ENCODE results near the gene ANP32A.

Gene ANP32A

DNA sequence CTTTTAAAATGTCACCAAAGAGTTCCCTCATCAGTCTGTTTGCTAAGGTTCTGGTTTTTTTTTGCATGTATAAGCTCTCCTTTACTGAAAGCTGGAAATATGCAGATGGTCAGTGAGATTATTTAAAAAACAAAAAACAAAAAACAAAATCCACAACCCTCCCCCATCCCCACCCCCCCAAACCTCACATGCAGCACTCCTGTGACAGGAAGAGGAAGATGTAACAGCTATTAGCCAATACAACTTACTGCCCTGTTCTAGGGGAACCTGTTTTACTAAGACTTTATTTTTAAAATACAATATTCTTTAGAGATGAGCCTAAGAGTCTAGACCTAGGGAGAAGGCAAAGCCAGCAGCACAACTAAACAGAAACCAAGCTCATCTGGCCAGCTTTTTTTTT is 39.5 kb downstream of the ANP32A start:
- DNase-seq (ENCODE audit: low spot score) (no peak), ATAC-seq (ENCODE audit: low read depth) (no peak)
- no peaks in the 10 kb centered on the region for H3K9me3 ChIP-seq (ENCODE audit: severe bottlenecking)
- no peak overlapping the region for H3K27ac ChIP-seq (ENCODE audit: poor library complexity, severe bottlenecking)
- H3K4me3 ChIP-seq (ENCODE audit: severe bottlenecking), result no peak overlapping the region
- TF ChIP-seq, protein P1, sequence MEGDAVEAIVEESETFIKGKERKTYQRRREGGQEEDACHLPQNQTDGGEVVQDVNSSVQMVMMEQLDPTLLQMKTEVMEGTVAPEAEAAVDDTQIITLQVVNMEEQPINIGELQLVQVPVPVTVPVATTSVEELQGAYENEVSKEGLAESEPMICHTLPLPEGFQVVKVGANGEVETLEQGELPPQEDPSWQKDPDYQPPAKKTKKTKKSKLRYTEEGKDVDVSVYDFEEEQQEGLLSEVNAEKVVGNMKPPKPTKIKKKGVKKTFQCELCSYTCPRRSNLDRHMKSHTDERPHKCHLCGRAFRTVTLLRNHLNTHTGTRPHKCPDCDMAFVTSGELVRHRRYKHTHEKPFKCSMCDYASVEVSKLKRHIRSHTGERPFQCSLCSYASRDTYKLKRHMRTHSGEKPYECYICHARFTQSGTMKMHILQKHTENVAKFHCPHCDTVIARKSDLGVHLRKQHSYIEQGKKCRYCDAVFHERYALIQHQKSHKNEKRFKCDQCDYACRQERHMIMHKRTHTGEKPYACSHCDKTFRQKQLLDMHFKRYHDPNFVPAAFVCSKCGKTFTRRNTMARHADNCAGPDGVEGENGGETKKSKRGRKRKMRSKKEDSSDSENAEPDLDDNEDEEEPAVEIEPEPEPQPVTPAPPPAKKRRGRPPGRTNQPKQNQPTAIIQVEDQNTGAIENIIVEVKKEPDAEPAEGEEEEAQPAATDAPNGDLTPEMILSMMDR (IDR thresholded peaks at IDR 0.05; ENCODE audit: poor library complexity, severe bottlenecking), result no peak
- H3K27me3 ChIP-seq (ENCODE audit: insufficient read depth, poor library complexity, severe bottlenecking), result no peaks in the 10 kb centered on the region
- no peaks in the 10 kb centered on the region for H3K4me1 ChIP-seq (ENCODE audit: insufficient read depth, poor library complexity, severe bottlenecking)
- peaks cover 71% of the 10 kb centered on the region for H3K36me3 ChIP-seq (ENCODE audit: low read depth)

DNA sequence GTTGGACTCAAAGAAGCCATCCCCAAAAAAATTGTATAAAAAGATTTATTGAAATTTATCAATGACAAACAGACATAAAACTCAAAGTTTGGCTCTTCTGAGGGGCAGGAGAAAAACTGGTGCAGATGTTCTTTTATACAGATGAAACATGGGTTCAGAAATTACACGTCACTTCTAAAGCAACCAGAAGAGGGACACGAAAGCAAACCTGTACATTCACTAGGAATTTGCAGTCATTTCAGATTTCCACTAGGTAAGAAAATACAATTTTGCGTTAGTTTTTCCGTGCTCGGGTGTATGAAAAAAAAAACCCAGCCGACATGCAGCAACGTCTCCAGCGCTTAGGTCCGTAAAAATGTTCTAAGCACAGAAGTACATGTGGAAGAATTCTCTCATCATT is 41.8 kb downstream of the ANP32A start:
- DNase-seq (ENCODE audit: low spot score) (no peak), ATAC-seq (ENCODE audit: low read depth) (no peak)
- Histone ChIP-seq H3K27me3 (ENCODE audit: insufficient read depth, poor library complexity, severe bottlenecking) (no peaks in the 10 kb centered on the region), H3K4me1 (ENCODE audit: insufficient read depth, poor library complexity, severe bottlenecking) (no peaks in the 10 kb centered on the region), H3K36me3 (ENCODE audit: low read depth) (peaks cover 49% of the 10 kb centered on the region), H3K4me3 (ENCODE audit: severe bottlenecking) (no peak overlapping the region), H3K27ac (ENCODE audit: poor library complexity, severe bottlenecking) (no peak overlapping the region), H3K9me3 (ENCODE audit: severe bottlenecking) (no peaks in the 10 kb centered on the region)
- TF ChIP-seq, protein P1 (IDR thresholded peaks at IDR 0.05; ENCODE audit: poor library complexity, severe bottlenecking), result no peak

DNA sequence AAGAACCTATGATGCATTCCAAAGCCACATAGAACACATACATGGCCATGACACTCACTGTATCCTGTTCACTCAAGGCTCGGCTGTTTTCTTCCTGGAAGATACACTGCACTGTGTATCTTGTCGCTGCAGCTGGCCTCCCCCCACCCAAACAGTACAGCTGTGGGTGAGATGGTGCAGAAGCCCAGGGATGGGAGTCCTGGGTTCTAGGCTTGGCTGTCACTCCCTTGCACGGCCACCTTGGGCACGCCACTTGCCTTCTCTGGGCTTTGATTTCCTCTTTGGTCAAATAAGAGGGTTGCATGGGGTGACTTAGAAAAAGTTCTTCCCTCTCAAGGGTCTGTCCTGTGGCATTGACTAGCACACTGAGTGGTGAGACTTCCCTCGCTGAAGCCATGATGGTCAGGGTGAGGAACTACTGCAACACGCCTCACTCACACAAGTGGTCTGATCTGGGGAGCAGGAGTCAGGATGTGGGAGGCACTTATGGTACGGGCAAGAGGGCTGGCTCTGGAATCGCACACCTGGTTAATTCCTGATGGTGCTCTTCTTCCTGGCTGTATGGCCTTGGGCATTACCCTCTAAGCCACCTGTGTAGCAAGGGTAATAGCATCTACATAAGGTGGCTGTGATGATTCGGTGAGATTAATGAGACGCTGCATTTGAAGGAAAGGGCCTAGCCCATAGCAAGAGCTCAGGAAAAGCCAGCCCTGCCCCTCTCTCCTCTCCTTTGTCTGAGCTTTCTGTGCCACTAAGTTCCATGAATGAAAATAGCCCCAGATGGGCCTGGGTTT is 44.0 kb downstream of the ANP32A start:
- Histone ChIP-seq H3K27me3 (ENCODE audit: insufficient read depth, poor library complexity, severe bottlenecking) (no peaks in the 10 kb centered on the region), H3K27ac (ENCODE audit: poor library complexity, severe bottlenecking) (no peak overlapping the region), H3K4me3 (ENCODE audit: severe bottlenecking) (no peak overlapping the region), H3K4me1 (ENCODE audit: insufficient read depth, poor library complexity, severe bottlenecking) (no peaks in the 10 kb centered on the region), H3K9me3 (ENCODE audit: severe bottlenecking) (no peaks in the 10 kb centered on the region), H3K36me3 (ENCODE audit: low read depth) (peaks cover 27% of the 10 kb centered on the region)
- TF ChIP-seq, protein P1 (IDR thresholded peaks at IDR 0.05; ENCODE audit: poor library complexity, severe bottlenecking), result no peak
- ATAC-seq (ENCODE audit: low read depth) (peak; percentile 15), DNase-seq (ENCODE audit: low spot score) (peak; percentile 44)

DNA sequence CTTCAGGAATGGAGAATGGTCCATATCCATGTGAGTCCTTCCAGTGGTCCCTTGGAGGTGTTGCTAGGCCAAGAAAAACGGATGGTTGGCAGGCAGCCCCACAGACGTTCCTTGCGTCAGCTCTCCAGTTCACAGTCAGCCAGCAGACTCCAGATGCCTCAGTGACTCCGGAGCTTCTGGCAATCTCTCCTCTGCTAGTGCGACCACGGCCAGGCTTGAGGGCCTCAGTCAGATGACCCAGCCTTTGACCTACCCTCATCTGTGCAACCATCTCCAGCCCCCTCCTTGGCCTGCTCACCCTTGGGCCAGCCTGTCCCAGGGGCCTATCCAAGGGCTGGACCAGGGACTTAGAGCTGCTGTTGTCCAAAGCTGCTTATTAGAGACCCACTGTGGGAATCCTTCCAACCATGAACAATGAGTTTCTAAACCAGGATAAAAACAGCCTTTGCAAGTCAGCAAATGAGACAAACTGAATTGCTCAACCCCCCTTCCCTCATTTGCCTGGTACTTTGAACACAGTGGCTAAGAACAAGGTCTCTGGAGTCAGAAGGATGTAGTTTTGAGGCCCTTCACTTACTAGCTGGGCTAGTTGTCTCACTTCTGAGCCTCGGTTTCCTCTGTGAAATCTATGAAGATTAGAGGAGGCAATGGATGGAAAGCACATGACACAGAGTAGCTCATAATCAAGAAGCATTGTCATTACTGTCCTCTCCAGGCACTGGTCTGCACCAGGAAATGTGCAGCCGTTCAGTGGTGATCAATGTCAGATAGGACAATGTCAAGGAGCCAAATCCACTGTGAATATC is 44.8 kb downstream of the ANP32A start:
- DNase-seq (ENCODE audit: low spot score), result no peak
- Histone ChIP-seq H3K9me3 (ENCODE audit: severe bottlenecking) (no peaks in the 10 kb centered on the region), H3K4me3 (ENCODE audit: severe bottlenecking) (no peak overlapping the region), H3K27me3 (ENCODE audit: insufficient read depth, poor library complexity, severe bottlenecking) (no peaks in the 10 kb centered on the region), H3K36me3 (ENCODE audit: low read depth) (peaks cover 23% of the 10 kb centered on the region), H3K27ac (ENCODE audit: poor library complexity, severe bottlenecking) (no peak overlapping the region), H3K4me1 (ENCODE audit: insufficient read depth, poor library complexity, severe bottlenecking) (no peaks in the 10 kb centered on the region)
- peak; percentile 24; the same call in 2 of the 3 replicates for ATAC-seq (ENCODE audit: low read depth)
- TF ChIP-seq, protein P1 (IDR thresholded peaks at IDR 0.05; ENCODE audit: poor library complexity, severe bottlenecking), result no peak

Measured in RWPE2 (cell line).